Urinary bladder (tissue), 4 donors: Measurements from ENCODE around the gene ZNF236. TPM values are rescaled to one million over a fixed set of nuclear protein-coding genes. Genes with fewer than 3 reads are reported as not detected.
"Not testable (repeated sequence)": the region's sequence is repeated elsewhere in the genome, so short reads cannot be mapped to it uniquely, and the experiment has no call there.

Experiments used
- DNase-seq: peaks from one replicate; pipeline ENCODE4 v3.0.0-alpha.2; 2015; ENCODE audit errors: extremely low spot score
- H3K27ac ChIP-seq: one replicate; pipeline ENCODE4 v1.5.1; 2013; ENCODE audit warnings: low read depth, mild to moderate bottlenecking, moderate library complexity
- H3K36me3 ChIP-seq: one replicate; pipeline ENCODE4 v1.6.1; 2013; ENCODE audit warnings: mild to moderate bottlenecking, moderate library complexity; ENCODE audit not compliant: insufficient read depth
- H3K4me1 ChIP-seq: one replicate; pipeline ENCODE4 v1.6.1; 2013; ENCODE audit warnings: mild to moderate bottlenecking, moderate library complexity; ENCODE audit not compliant: insufficient read depth
- H3K4me3 ChIP-seq: one replicate; pipeline ENCODE4 v1.5.1; 2013; ENCODE audit warnings: low read depth, low read length
- WGBS: extraction: QIAGEN DNeasy Blood & Tissue Kit; methylation state at CpG from one replicate; pipeline ENCODE4 v1.1.7; 2013; 5-methylcytosine and 5-hydroxymethylcytosine counted together
- polyA plus RNA-seq: library from polyadenylated mRNA; stranded (reverse); fragments of 200-250 nt; gene quantifications from one replicate; pipeline ENCODE4 v1.2.3, GENCODE V29; 2013
- total RNA-seq: library from RNA; depleted of rRNA; stranded (reverse); fragments of >200 nt; gene quantifications from one replicate; pipeline ENCODE4 v1.2.3, GENCODE V29; 2014
- donor health status: healthy with polysubstance abuse.
- donor health status: healthy.

ZNF236 gene
- total RNA-seq (24.7 TPM), polyA plus RNA-seq (4.0 TPM)

DNA sequence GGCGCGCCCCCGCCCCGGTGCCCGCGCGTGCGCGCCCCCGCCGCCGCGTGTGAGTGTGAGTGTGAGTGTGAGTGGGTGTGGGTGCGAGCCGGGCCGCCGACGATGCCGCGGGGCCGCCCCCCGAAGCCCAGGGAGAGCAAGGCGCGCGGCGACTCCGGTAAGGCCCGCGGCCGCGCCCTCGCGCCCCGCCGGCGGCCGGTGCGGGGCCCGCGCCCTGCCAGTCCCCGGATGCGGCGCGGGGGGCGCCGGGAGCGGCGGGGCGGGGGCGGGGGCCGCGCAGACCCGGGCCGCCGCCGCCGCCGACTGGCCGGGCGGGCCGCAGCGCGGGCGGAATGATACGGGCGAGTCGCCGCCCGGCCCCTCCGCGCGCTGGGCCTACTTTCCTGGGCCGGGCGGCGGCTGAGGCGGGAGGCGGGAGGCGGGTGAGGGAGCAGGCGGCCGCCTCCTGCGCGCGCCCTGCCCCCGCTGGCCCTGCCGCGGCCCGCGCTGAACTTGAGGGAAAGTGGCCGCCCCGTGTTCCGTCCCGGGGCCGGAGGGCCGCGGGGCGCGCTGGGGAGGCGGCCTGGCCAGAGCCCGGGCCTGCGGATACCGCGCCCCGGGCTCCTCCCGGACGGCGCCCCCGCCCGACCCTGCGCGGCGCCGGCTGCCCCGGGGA lies at the start of gene ZNF236:
Gene ZNF236 (plus strand): TSS at position 52 of the 655 bp plus-strand sequence. CDS start 51 bp downstream, at position 103.
- under 1% methylated on average over 112 of the region's 113 CpGs for WGBS
- Histone ChIP-seq H3K4me1 (no peaks in the 10 kb centered on the region), H3K4me3 (peak within 1 kb of the TSS; percentile 98), H3K36me3 (no peaks in the 10 kb centered on the region), H3K27ac (peak within 1 kb of the TSS; percentile 96)
- DNase-seq = no peak

DNA sequence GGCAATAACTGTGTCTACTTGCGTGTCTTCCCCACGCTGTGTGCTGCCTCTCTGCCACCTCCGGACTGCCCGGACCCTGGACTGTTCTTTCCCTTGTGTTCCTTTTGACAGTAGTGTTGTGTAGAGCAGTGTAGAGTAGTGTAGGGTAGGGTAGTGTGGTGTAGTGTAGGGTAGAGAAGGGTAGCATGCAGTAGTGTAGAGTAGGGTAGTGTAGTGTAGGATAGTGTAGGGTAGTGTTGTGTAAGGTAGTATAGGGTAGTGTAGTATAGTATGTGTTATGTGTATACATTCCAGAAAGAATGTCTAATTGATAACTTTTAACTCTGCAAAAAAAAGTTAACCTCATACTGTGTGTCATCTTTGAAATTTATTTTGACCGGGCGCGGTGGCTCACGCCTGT lies 49.7 kb upstream of the ZNF236 start:
- no peak overlapping the region for H3K27ac ChIP-seq
- no peak overlapping the region for H3K4me3 ChIP-seq
- H3K36me3 ChIP-seq = no peaks in the 10 kb centered on the region
- DNase-seq = no peak
- WGBS = 85% methylated on average over 8 of the region's 8 CpGs
- H3K4me1 ChIP-seq = no peaks in the 10 kb centered on the region

DNA sequence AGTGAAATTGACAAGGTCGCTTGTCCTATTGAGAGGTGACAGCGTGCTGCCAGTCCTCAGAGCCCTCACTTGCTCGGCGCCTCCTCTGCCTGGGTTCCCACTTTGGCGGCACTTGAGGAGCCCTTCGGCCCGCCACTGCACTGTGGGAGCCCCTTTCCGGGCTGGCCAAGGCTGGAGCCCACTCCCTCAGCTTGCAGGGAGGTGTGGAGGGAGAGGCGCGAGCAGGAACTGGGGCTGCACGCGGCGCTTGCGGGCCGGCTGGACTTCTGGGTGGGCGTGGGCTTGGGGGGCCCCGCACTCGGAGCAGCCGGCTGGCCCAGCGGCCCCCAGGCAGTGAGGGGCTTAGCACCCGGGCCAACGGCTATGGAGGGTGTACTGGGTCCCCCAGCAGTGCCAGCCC lies 45.3 kb upstream of the ZNF236 start:
- not testable (repeated sequence) for H3K27ac ChIP-seq, DNase-seq, H3K36me3 ChIP-seq, H3K4me1 ChIP-seq, H3K4me3 ChIP-seq
- 96% methylated on average over 22 of the region's 22 CpGs for WGBS

DNA sequence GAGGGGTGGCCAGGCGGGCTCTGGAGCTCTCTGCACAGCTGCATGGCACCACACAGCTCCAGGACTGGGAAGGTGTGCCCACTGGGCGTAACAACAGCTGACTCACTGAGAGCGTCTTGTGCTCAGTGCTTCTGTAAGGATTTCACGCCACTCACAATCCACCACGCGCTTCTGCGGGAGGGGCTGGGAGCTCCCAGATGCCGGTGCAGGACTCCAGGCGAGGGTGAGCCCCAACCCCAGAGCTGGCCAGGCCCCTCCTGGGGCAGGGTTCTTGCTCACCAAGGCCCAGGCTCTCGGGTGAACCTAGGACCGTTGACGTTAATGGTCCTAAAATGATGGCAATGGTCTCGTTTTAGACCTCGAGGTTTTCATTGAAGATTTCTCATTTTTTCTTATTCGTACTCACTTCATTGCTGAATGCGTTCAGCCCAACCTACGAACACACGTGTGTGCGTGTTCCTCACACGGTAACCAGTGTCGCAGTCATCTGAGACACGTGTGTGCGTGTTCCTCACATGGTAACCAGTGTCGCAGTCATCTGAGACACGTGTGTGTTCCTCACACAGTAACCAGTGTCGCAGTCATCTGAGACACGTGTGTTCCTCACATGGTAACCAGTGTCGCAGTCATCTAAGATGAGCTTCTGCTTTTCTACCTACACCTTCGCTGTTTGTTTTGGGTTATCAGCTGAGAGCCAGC lies 38.4 kb upstream of the ZNF236 start:
- no peaks in the 10 kb centered on the region for H3K4me1 ChIP-seq
- 89% methylated on average over 29 of the region's 29 CpGs for WGBS
- H3K4me3 ChIP-seq = no peak overlapping the region
- H3K27ac ChIP-seq = no peak overlapping the region
- no peak for DNase-seq
- H3K36me3 ChIP-seq = no peaks in the 10 kb centered on the region

DNA sequence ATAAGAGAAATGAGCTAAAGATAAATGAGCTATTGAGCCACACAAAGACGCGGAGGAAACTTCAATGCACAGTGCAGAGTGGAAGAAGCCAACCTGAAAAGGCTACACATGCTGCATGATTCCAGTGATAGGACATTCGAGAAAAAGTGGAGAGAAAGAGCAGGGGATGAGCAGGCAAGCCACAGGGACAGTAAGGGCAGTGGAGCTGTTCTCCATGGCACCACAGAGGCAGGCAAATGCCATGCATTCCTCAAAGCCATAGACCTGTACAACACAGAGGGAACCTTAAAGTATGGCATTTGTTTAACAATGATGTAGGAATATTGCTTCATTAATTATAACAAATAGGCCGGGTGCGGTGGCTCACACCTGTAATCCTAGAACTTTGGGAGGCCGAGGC lies 36.5 kb upstream of the ZNF236 start:
- Histone ChIP-seq H3K27ac (no peak overlapping the region), H3K36me3 (no peaks in the 10 kb centered on the region), H3K4me1 (no peaks in the 10 kb centered on the region), H3K4me3 (no peak overlapping the region)
- 94% methylated on average over 6 of the region's 6 CpGs for WGBS
- no peak for DNase-seq

DNA sequence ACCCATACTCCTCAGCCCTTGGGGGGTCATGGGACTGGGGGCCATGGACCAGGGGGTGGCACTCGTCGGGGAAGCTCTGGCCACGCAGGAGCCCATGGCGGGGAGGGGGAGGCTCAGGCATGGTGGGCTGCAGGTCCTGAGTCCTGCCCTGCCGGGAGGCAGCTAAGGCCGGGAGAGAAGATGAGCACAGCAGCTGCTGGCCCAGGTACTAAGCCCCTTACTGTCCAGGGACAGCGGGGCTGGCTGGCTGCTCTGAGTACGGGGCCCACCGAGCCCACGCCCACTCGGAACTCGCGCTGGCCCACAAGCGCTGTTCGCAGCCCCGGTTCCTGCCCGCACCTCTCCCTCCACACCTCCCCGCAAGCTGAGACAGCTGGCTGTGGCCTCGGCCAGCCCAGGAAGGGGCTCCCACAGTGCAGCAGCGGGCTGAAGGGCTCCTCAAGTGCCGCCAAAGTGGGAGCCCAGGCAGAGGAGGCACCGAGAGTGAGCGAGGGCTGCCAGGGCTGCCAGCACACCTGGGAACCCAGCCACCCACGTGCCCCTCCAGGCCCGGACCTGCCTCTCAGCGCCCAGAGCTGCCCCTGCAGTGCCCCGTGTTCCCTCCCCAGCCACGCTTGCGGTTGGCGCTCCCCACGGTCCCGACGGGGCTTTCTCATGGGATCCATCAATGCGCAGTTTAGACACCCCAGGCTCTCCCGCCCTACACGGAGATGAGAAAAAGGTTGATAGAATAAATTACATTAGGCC lies 33.6 kb upstream of the ZNF236 start:
- no peak for DNase-seq
- WGBS = 91% methylated on average over 36 of the region's 36 CpGs
- no peaks in the 10 kb centered on the region for H3K36me3 ChIP-seq
- no peak overlapping the region for H3K4me3 ChIP-seq
- no peaks in the 10 kb centered on the region for H3K4me1 ChIP-seq
- H3K27ac ChIP-seq = no peak overlapping the region

DNA sequence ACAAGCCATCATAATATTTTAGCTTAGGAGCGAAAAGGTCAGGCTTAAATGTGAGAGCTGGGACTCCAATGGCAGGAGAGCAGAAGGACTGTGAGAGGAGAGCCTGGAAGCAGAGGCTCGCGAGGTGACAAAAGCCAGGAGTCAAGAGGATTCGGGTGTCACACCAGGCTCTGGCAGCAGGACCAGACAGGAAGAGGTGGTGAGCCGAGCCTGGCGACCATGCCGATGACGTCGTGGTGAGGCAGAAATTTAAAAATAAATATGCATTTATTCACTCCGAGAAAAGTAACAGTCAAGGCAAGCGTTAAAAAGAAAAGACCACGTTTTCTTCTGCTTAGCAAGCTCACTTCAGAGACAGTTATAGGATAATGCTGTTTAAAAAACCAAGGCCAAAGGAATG lies 31.3 kb upstream of the ZNF236 start:
- H3K4me1 ChIP-seq = no peaks in the 10 kb centered on the region
- no peaks in the 10 kb centered on the region for H3K36me3 ChIP-seq
- no peak for DNase-seq
- H3K27ac ChIP-seq = no peak overlapping the region
- WGBS = 83% methylated on average over 12 of the region's 12 CpGs
- H3K4me3 ChIP-seq = no peak overlapping the region

DNA sequence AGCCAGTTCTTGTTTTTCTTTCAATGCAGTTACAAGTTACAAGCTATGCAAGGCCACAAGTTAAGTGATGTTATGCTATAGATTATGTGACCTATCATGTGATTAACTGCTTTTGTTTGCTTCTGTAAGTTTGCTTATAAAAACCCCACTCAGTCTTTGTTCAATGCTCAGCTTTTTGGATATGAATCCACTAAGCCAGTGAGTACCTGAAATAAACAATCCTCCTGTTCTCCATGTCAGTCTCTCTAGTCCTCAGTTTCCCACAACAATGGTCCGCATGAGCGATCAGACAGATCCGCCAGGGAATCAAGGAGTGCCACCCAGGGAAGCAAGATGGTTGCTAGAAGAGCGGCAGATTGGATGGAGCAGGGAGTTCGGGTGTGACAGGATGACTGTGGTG lies 30.7 kb upstream of the ZNF236 start:
- DNase-seq = no peak
- no peaks in the 10 kb centered on the region for H3K4me1 ChIP-seq
- no peak overlapping the region for H3K4me3 ChIP-seq
- H3K36me3 ChIP-seq = no peaks in the 10 kb centered on the region
- WGBS = 79% methylated on average over 5 of the region's 5 CpGs
- no peak overlapping the region for H3K27ac ChIP-seq

DNA sequence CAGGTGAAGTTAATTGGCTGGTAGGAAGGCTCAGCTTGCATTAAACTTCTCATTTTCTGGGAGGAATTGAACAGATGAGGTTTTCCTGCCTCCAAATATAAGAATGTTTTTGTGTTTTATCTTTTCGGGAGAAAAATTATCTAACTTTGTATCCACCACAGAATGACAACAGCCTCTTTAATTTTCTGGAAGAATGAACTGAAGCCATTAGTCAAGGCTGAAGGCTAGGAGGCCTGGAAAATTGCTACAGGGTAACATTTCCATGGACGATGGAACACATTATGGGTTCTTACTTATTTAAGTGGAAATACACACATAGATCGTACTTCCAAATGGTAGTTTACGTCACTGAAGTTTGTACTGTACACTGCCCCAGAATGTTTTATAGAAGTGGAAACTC lies 28.0 kb upstream of the ZNF236 start:
- no peak overlapping the region for H3K4me3 ChIP-seq
- no peak for DNase-seq
- H3K27ac ChIP-seq = no peak overlapping the region
- no peaks in the 10 kb centered on the region for H3K36me3 ChIP-seq
- no peaks in the 10 kb centered on the region for H3K4me1 ChIP-seq
- WGBS = 82% methylated on average over 4 of the region's 4 CpGs

DNA sequence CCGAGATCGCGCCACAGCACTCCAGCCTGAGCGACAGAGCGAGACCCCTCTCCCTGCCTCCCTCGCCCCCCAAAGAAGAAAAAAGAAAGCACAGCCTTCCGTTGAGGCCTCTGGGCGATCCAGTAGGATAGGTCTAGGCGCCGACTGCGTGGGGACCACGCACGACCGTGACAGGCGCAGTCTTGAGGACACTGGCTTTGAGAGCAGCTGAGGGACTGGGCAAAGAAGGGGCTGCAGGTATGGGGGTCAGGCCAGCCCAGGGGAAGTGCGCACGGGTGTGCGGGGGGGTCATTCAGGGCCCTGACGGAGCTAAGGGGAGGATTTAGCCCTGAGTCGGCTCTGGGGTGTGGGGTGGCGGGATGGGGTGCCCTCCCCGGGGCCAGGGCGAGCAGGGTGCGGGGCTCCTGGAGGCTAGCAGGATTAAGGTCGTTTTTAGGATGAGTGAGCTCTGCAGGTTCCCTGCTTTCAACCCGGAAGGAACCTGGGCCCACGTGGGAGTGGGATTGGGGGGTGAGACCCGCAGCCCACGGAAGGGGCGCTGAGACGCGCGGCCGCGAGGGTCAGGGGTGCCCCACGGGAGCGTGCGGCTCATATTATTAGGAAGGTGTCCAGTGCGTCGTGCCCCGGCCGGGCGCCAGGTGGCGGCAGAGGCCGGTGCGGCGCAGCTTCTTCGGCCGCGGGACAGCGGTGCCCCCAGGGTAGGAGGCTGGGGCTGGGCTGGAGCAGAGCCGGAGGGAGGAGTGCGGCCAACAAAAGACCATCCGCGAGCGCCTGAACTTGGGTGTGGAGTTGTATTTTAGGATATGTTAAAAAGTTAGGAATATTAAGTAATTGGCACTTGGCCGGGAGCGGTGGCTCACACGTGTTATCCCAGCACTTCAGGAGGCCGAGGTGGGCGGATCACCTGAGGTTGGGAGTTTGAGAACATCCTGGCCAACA lies 20.5 kb upstream of the ZNF236 start:
- no peak overlapping the region for H3K27ac ChIP-seq
- 22% methylated on average over 61 of the region's 61 CpGs for WGBS
- H3K4me3 ChIP-seq = no peak overlapping the region
- DNase-seq = no peak
- H3K36me3 ChIP-seq = no peaks in the 10 kb centered on the region
- H3K4me1 ChIP-seq = no peaks in the 10 kb centered on the region

DNA sequence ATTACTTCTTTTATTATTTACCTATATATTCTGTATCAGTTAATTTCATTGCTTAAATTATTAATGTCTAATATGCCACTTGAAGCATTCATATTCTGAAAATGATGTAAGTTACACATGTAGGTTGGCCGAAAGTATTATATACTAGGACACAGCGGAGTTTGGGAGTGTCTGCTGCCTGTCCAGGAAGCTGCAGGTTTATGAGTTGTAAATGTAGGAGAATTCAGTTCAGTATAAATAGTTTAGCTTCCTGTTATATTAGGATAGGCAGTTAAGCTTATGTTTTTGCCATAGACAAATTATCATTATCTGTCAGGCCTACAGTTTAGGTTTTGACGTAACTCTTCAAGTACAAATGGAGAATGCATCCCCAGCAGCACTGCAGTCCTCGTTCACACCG lies 18.9 kb upstream of the ZNF236 start:
- Histone ChIP-seq H3K4me3 (no peak overlapping the region), H3K36me3 (no peaks in the 10 kb centered on the region), H3K4me1 (no peaks in the 10 kb centered on the region), H3K27ac (no peak overlapping the region)
- 47% methylated on average over 5 of the region's 5 CpGs for WGBS
- DNase-seq = no peak

DNA sequence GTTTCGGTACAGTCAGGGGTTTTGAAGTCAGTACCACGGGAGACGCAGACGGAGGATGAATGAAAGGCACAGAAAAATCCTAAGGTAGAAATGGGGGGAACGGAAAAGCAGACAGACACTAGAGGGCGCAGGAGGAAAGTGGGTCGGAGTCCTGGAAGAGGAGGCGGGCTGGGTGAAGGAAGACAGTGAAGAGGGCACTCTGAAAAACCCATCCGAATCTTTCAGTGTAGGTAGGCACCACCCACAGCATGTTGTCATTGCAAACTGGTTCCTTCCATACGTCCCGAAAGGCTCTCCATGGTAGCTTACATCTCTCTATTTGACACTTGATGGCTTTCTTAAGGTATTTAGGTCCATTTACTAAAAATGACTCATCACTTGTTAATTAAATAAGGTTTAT lies 18.5 kb upstream of the ZNF236 start:
- WGBS = 5% methylated on average over 11 of the region's 11 CpGs
- no peak overlapping the region for H3K27ac ChIP-seq
- no peaks in the 10 kb centered on the region for H3K4me1 ChIP-seq
- no peak for DNase-seq
- H3K4me3 ChIP-seq = no peak overlapping the region
- H3K36me3 ChIP-seq = no peaks in the 10 kb centered on the region

DNA sequence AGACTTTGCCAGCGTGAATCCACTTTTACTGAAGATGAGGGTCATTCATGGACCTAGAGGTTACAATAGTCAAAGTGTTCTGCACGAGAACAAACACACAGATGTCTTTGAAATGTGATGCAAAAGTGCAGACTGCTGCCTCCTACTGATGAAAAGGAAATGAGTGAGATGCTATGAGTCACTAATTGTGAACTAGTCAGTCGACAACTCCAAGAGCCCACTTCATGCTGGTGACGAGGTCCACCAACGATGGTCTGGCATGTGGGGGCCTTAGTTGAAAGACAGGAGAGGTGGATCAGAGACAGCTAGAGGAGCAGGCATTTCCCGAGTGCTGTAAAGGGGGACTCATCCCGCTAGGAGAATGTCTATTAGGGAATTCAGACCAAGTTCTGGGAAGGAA lies 17.1 kb upstream of the ZNF236 start:
- 75% methylated on average over 7 of the region's 7 CpGs for WGBS
- H3K27ac ChIP-seq = no peak overlapping the region
- H3K4me1 ChIP-seq = no peaks in the 10 kb centered on the region
- H3K4me3 ChIP-seq = no peak overlapping the region
- DNase-seq = no peak
- H3K36me3 ChIP-seq = no peaks in the 10 kb centered on the region
